IMR-90 (cell line): ENCODE results near the gene SLAMF1.

Experiments used
- CHD1 ChIP-seq: IDR thresholded peaks from 2 replicates; pipeline ENCODE4 v1.6.1; 2012; ENCODE audit warnings: low read depth, low read length, improper control_type of control experiment
- FOS ChIP-seq: fragments of 150-350 bp; IDR thresholded peaks from 2 replicates; pipeline ENCODE4 v1.6.1; 2016; ENCODE audit warnings: low read depth, low read length
- MXI1 ChIP-seq: IDR thresholded peaks from 2 replicates; pipeline ENCODE4 v1.6.1; 2012; ENCODE audit warnings: low read depth, mild to moderate bottlenecking, low read length, moderate library complexity, borderline replicate concordance
- RAD21 ChIP-seq: IDR thresholded peaks from 2 replicates; pipeline ENCODE4 v1.6.1; 2012; ENCODE audit warnings: low read length, improper control_type of control experiment
- RCOR1 ChIP-seq: IDR thresholded peaks from 2 replicates; pipeline ENCODE4 v1.6.1; 2012; ENCODE audit warnings: mild to moderate bottlenecking, low read length, improper control_type of control experiment; ENCODE audit not compliant: insufficient replicate concordance
- TF ChIP-seq, protein P1 (sequence below): conservative IDR thresholded peaks from 2 replicates; pipeline ENCODE4 v1.5.1; 2012; ENCODE audit warnings: mild to moderate bottlenecking, low read depth, low read length, improper control_type of control experiment
- TF ChIP-seq, protein P2 (sequence below): fragments of 150-350 bp; IDR thresholded peaks from 2 replicates; pipeline ENCODE4 v1.6.1; 2017; ENCODE audit warnings: mild to moderate bottlenecking, antibody characterized with exemption, low read length, low read depth
- TF ChIP-seq, protein P3 (sequence below): fragments of 150-350 bp; IDR thresholded peaks from 2 replicates; pipeline ENCODE4 v1.6.1; 2016; ENCODE audit warnings: low read depth, mild to moderate bottlenecking, low read length, moderate library complexity, borderline replicate concordance

DNA sequence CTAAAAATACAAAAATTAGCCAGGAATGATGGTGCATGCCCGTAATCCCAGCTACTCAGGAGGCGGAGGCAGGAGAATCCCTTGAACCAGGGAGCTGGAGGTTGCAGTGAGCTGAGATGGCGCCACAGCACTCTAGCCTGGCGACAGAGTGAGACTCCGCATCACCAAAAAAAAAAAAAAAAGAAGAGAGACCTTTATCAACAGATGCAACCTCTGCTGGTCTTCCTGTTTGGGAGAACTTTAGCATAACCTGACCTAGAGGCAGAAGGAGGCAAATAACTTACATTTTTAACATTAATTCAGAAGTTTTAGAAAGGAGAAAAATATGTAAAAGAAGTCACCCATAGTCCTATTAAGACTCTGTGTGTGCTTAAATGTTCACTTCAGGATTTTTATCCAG, 32.4 kb downstream of the SLAMF1 start:
- TF ChIP-seq, protein P1, sequence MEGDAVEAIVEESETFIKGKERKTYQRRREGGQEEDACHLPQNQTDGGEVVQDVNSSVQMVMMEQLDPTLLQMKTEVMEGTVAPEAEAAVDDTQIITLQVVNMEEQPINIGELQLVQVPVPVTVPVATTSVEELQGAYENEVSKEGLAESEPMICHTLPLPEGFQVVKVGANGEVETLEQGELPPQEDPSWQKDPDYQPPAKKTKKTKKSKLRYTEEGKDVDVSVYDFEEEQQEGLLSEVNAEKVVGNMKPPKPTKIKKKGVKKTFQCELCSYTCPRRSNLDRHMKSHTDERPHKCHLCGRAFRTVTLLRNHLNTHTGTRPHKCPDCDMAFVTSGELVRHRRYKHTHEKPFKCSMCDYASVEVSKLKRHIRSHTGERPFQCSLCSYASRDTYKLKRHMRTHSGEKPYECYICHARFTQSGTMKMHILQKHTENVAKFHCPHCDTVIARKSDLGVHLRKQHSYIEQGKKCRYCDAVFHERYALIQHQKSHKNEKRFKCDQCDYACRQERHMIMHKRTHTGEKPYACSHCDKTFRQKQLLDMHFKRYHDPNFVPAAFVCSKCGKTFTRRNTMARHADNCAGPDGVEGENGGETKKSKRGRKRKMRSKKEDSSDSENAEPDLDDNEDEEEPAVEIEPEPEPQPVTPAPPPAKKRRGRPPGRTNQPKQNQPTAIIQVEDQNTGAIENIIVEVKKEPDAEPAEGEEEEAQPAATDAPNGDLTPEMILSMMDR = no peak
- TF ChIP-seq RCOR1 = no peak
- TF ChIP-seq CHD1 = no peak
- no peak for TF ChIP-seq RAD21
- TF ChIP-seq, protein P2, sequence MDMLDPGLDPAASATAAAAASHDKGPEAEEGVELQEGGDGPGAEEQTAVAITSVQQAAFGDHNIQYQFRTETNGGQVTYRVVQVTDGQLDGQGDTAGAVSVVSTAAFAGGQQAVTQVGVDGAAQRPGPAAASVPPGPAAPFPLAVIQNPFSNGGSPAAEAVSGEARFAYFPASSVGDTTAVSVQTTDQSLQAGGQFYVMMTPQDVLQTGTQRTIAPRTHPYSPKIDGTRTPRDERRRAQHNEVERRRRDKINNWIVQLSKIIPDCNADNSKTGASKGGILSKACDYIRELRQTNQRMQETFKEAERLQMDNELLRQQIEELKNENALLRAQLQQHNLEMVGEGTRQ = no peak
- TF ChIP-seq FOS = no peak
- no peak for TF ChIP-seq MXI1
- TF ChIP-seq, protein P3, sequence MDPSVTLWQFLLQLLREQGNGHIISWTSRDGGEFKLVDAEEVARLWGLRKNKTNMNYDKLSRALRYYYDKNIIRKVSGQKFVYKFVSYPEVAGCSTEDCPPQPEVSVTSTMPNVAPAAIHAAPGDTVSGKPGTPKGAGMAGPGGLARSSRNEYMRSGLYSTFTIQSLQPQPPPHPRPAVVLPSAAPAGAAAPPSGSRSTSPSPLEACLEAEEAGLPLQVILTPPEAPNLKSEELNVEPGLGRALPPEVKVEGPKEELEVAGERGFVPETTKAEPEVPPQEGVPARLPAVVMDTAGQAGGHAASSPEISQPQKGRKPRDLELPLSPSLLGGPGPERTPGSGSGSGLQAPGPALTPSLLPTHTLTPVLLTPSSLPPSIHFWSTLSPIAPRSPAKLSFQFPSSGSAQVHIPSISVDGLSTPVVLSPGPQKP = no peak
